A549 (cell line): ENCODE data around the gene TBC1D22A.

Experiments
- CHD2 ChIP-seq: fragments of 150-350 bp; IDR thresholded peaks from 2 replicates; pipeline ENCODE4 v1.6.1; 2014; ENCODE audit warnings: low read length; ENCODE audit not compliant: partially characterized antibody
- RAD21 ChIP-seq, 2 experiments: fragments of >200 bp in 1 of 2; sonication (Bioruptor Twin) in 1 of 2; formaldehyde crosslinking in 1 of 2; IDR thresholded peaks in 1 of 2; conservative IDR thresholded peaks in 1 of 2; 2 replicates in 1 of 2; 3 replicates in 1 of 2; pipeline ENCODE4 v1.6.1; 2012 to 2018; ENCODE audit warnings: inconsistent platforms in 1 of 2
- TF ChIP-seq, protein P1 (sequence below): fragments of 250-450 bp; sonication (Bioruptor Pico); IDR thresholded peaks from 2 replicates; pipeline ENCODE4 v1.5.0; 2021; ENCODE audit warnings: mild to moderate bottlenecking, moderate library complexity, borderline replicate concordance

DNA sequence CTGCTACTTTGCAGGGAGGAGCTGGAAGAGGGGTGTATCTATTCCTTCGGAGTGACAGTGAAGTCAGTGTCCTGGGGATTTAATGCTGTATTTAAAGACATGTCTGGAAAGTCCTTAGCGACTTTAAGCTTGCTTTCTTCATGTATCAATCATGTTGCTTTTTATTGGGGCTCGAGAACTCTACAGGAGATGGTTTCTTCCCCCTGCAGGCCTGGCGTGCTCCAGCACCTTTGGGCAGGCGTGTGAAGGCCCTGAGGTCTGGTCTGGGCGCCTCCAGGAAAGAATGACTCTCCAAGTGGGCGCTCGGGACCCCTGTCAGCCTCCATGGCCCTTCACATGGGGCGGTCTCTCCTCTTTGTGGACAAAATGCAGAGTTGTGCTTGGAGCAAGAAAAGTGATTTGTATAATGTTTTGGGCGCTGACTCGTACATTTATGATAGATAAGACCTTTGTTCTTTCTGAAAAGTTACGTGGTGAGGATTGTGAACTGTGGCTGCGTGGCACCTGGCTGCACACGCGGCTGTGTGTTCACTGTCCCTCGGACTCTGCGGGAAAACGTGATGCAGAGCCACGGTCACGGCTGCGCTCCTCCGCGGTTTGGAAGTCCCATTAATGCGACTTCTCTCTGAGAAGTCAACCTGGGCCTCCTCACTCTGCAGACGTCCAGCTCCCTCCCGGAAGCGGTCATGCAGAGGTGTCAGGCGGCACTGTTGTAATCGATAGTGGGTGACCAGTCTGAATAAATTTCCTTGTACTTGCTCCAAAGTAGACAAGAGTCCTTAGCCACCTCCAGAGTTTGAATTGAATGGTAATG lies 282.5 kb downstream of the TBC1D22A start:
- TF ChIP-seq, protein P1, sequence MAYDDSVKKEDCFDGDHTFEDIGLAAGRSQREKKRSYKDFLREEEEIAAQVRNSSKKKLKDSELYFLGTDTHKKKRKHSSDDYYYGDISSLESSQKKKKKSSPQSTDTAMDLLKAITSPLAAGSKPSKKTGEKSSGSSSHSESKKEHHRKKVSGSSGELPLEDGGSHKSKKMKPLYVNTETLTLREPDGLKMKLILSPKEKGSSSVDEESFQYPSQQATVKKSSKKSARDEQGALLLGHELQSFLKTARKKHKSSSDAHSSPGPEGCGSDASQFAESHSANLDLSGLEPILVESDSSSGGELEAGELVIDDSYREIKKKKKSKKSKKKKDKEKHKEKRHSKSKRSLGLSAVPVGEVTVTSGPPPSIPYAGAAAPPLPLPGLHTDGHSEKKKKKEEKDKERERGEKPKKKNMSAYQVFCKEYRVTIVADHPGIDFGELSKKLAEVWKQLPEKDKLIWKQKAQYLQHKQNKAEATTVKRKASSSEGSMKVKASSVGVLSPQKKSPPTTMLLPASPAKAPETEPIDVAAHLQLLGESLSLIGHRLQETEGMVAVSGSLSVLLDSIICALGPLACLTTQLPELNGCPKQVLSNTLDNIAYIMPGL (CRISPR knock-in tag): no peak
- TF ChIP-seq RAD21 (conservative IDR thresholded peaks at IDR 0.05 in 1 of 2, IDR thresholded peaks at IDR 0.05 in 1 of 2) (no peak), CHD2 (no peak)
